Measurements from ENCODE around the gene HDAC8. TPM values are rescaled to one million over a fixed set of nuclear protein-coding genes. Genes with fewer than 3 reads are reported as not detected.
A peak's percentile ranks its signal among the peaks of the same experiment; 100 is the strongest.

The HDAC8 gene
- total RNA-seq, 6 experiments from 2014 or later, result 14.4 to 20.7 (median 17.8) TPM

- Mint-ChIP-seq H3K9me3 (no peaks in the 10 kb centered on the region), H3K27ac (no peak overlapping the region), H3K4me3 (peak overlapping the region; percentile 74), H3K36me3 (ENCODE audit: low read depth) (no peaks in the 10 kb centered on the region), H3K27me3 (ENCODE audit: insufficient read depth) (peaks cover 18% of the 10 kb centered on the region), H3K4me1 (ENCODE audit: low read depth) (peaks cover 5% of the 10 kb centered on the region)
- no peak for TF ChIP-seq CTCF (IDR thresholded peaks at IDR 0.05)
- no peak for DNase-seq
These were observed 265.0 kb downstream of the HDAC8 start for GRCh38 chrX:72307646-72308051.

GRCh38 chrX:72306851-72307645 lies 265.6 kb downstream of the HDAC8 start:
- Mint-ChIP-seq H3K36me3 (ENCODE audit: low read depth) (no peaks in the 10 kb centered on the region), H3K27me3 (ENCODE audit: insufficient read depth) (peaks cover 24% of the 10 kb centered on the region), H3K4me3 (peak overlapping the region; percentile 88), H3K9me3 (no peaks in the 10 kb centered on the region), H3K4me1 (ENCODE audit: low read depth) (peaks cover 5% of the 10 kb centered on the region), H3K27ac (no peak overlapping the region)
- DNase-seq, result peak; percentile 42
- no peak for TF ChIP-seq CTCF (IDR thresholded peaks at IDR 0.05)

- H3K4me3 Mint-ChIP-seq, result peak overlapping the region; percentile 88; the same call in 1 of the 2 replicates
- H3K27ac Mint-ChIP-seq, result no peak overlapping the region
- H3K9me3 Mint-ChIP-seq, result no peaks in the 10 kb centered on the region
- no peaks in the 10 kb centered on the region for H3K36me3 Mint-ChIP-seq (ENCODE audit: low read depth)
- DNase-seq, result no peak
- peak; percentile 15; the same call in 1 of the 2 replicates for TF ChIP-seq CTCF (IDR thresholded peaks at IDR 0.05)
- H3K27me3 Mint-ChIP-seq (ENCODE audit: insufficient read depth), result peaks cover 26% of the 10 kb centered on the region
- peaks cover 5% of the 10 kb centered on the region for H3K4me1 Mint-ChIP-seq (ENCODE audit: low read depth)
These were observed 266.4 kb downstream of the HDAC8 start for GRCh38 chrX:72306085-72306801.

GRCh38 chrX:72305286-72306084 lies 267.2 kb downstream of the HDAC8 start, which contains the start of gene CITED1:
Gene CITED1 (minus strand): TSS chrX:72305914. CDS start chrX:72302869, 3,045 bp downstream.
- H3K27me3 Mint-ChIP-seq (ENCODE audit: insufficient read depth), result peaks cover 33% of the 10 kb centered on the region

More at GRCh38 chrX:72305286-72306084, 267.2 kb downstream of the HDAC8 start, which contains the start of gene CITED1:
- TF ChIP-seq CTCF (IDR thresholded peaks at IDR 0.05), result no peak
- no peak for DNase-seq
- H3K36me3 Mint-ChIP-seq (ENCODE audit: low read depth), result no peaks in the 10 kb centered on the region
- peaks cover 5% of the 10 kb centered on the region for H3K4me1 Mint-ChIP-seq (ENCODE audit: low read depth)
- no peaks in the 10 kb centered on the region for H3K9me3 Mint-ChIP-seq
- peak within 1 kb of the TSS; percentile 88 for H3K4me3 Mint-ChIP-seq
- no peak within 1 kb of the TSS for H3K27ac Mint-ChIP-seq
